GM19025 (cell line): Measurements from ENCODE around the gene YLPM1.

Experiments used
- ATAC-seq: cut with Tn5 transposase; IDR thresholded peaks from one replicate; pipeline ENCODE4 v1.9.1; 2021; ENCODE audit warnings: mild to moderate bottlenecking, low read depth, moderate library complexity; ENCODE audit not compliant: unreplicated experiment

The YLPM1 gene

DNA sequence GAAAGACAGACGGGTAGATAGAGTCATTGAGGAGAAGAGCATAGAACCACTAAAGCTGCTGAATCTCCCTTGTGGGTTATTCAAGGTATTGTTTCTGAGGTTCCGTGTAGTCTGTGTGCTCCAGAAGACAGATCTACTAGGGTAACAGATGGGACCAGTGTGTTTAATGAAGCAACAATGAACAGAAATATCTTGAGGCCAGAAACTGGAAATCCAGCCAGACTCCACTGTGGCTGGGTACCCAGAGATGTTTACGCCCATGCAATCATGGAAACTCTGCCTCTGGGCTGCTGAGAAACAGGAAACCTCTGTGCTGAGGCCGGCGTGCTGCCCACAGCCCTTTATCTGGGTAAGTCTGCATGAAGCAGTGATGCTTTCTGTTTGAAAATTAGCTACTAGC, 104.6 kb downstream of the YLPM1 start:
- no peak for ATAC-seq

DNA sequence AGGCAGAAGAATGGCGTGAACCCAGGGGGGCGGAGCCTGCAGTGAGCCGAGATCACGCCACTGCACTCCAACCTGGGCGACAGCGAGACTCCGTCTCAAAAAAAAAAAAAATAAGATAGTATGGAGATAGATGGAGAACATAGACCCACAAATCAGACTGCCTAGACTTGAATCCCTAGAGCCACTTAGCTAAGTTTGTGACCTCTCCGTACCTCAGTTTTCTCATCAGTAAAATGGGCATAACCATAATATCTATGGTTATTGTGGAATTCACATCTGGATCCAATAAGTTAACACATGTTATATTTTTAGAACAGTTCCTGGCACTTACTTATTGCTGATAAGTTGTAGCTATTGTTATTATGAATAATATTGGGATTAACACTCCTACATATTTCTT, 105.6 kb downstream of the YLPM1 start:
- ATAC-seq, result no peak

DNA sequence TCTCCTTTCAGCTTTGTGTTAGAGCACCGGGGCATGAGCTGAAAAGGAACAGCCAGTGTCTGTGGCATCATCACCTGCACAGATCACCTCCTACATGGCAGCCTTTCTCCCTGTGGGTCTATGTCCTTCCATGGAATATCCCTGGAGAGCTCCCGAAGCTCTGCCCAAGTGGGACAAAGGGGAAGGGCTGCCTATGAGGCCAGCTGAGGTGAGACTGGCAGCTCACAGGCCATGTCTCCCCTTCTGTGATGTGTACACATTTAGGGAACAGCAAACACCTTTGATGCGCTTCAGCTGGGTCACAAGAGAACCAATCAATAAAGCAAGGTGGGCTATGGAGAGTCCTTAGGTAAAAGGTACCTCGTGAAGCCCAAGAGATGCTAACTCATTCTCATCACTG, 108.7 kb downstream of the YLPM1 start:
- ATAC-seq, result no peak

DNA sequence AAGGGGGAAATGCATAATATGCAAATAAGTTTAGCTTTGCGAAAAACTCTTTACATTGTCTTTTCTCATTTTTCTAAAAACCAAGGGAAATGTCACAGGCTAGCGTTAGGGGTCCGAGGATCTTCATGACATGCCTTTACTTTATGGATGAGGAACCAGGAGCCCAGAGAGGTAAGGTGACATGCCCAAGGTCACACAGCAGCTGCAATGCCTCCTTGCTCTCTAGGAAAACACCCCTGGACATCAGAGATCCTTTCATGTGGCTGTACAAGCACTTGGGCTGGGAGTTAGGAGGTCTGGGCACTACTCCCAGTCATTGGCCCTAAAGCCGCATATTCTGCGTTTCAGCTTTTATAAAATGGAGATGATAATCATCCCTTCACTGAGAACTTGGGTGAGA, 112.1 kb downstream of the YLPM1 start:
- ATAC-seq, result no peak

DNA sequence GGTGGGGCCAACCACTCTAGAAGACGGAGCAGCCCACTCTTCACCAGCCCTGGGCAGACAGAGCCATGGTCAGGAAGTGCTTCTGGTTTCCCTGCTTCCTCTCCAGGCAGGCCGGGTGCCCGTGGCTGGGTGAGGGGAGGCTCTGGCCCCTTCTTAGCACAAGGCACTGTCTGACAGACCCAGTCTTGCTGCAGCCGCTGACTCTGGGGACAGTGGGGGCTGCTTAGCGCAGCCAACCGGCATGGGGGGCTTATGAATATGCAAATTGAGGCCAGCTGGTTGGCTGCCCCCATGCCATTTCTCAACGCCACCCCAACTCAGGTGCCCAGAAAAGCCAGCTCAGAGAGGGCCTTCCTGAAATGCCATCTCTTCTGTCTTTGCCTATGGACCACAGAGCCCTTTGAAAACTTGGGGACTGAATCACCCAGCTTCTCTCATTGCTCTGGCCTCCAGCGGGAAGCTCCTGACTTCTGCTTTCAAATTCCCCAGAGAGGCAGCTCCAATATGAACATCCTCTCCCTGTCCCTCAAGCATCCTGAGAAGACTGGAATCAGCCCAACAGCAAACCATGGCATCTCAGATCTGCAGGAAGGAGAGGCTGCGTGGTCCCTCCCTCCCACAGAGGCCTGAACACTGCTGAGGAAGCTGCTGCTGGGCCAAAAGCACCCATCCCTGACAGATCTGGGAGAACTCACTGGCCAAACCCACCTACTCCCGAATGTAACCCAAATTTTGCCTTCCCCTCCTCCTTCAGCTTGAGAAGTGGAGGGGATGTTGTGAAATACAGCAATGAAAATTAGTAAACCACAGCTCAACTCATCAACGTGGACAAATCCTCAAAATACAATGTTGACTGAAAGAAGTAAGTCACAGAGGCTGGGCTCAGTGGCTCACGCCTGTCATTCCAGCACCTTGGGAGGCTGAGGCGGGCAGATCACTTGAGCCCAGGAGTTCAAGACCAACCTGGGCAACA, 113.1 kb downstream of the YLPM1 start, which contains the start of gene PROX2:
Gene PROX2, minus strand, starts transcription at position 205 of the 973 bp plus-strand sequence. CDS start 12,311 bp downstream, outside the sequence.
- ATAC-seq, result no peak

DNA sequence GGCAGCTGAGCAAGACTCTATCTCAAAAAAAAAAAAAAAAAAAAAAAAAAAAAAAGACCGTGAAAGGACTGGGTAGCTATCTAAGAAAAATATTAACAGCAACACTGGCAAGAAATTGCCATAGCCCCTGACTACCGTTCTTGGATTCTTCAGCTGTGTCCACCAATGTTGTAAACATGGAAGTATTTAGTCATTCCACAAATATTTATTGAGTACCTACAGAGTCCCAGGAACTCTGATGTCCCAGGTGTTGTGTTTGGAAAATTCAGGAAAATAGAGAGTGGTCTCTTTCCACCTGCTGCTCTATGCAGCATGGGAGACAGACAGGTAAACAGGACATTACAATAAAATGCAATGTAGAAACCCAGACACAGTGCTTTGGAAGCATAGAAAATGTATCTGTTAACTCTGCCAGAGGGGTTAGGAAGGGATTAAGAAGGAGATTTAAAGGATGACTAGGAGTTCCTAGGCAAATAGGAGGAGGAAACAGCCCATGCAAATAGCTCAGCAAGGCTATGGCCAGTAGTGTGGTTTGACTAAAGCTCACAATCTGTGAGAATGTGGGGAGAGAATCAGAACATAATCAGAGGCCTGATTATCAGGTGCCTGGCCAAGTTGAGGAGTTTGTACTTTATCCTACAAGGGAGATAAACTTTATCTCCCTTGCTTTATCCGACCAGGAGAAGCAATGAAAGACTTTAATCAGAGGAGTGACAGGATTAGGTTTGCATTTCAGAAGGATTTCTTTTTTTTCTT, 116.5 kb downstream of the YLPM1 start:
- ATAC-seq, result no peak

DNA sequence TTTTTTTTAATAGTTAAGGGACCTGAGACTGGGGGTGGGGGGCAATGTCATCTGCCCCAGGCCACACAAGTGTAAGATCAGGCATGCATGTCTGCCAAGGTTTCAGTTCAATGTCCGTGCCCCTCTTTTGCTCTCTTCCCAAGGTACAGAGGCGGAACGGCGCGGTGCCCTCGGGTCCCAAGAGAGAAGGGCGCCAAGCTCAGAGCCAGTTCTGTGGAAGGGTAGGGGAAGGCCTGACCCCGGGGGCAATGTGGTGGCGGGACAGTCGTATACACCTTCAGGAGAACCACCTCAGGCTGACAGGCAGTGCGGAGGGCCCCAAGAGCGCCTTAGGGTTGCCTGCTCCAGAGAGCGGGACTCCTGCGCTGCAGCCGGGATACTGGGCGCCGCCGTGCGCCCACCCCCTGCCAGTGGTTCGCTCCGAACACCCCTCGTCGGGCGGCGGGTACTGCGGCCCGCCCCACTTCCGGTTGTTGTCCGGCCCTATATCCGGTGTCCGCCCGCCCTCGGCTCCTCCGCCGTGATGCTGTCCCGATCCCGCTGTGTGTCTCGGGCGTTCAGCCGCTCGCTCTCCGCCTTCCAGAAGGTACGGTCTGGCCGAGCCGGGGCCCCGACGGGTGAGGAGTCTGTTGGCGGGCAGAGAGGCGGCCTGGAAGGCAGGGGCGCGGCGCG, 118.5 kb downstream of the YLPM1 start, which contains the start of gene DLST:
Gene DLST, plus strand, starts transcription at position 486 of the 672 bp plus-strand sequence. Its CDS starts 38 bp downstream, at position 524.
- ATAC-seq, result peak; percentile 93

DNA sequence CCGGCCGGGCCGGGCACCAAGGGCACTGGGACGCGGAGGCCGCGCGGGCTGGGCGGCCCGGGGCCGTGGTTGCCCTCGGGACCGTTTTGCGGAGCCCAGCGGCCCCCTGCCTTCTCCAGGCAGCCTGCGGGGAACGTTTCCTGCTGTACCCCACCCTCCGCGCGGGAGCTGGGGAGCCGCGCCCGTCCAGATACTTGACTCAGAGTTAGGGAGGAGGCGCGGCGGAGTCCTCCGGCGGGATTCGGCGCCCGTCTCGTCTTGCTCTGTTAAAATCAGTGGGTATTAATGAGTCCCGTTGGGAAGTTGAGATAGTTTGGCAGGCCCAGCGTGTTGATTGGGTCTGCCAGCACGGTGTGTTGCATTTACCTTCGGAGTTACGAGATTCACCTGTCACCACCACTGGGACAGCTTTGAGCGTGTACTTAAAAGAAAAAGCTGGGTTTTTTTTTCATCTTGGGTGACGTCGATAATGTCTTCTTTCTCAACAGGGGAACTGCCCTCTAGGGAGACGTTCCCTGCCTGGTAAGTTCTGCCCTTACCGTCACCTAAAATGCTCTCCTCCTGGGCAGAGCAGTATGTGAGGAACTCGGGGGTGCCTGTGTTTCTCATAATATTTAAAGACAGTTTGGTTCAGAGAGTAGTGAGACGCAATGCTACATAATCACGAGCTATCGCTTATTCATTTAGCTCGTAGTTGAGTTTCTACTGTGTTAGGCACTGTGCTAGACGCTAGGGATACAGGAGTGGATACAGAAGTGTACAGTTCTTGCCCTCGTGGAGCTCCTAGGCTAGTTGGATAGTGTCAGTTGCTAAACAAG, 119.2 kb downstream of the YLPM1 start:
- peak; percentile 35 for ATAC-seq
